H9 (cell line): ENCODE measurements around the gene PFDN5. TPM values are rescaled to one million over a fixed set of nuclear protein-coding genes. Genes with fewer than 3 reads are reported as not detected.

Source experiments
- DNase-seq: peaks from one replicate; pipeline ENCODE4 v3.0.0-alpha.2; 2017
- H2AFZ ChIP-seq: one replicate; pipeline ENCODE4 v1.6.1; 2013; ENCODE audit warnings: mild to moderate bottlenecking, low read length, control low read depth, moderate library complexity
- H2AK5ac ChIP-seq: 2 replicates; pipeline ENCODE4 v1.6.1; 2013; ENCODE audit warnings: low read length, control low read depth, mixed read lengths; ENCODE audit not compliant: insufficient read length
- H2BK120ac ChIP-seq: one replicate; pipeline ENCODE4 v1.6.1; 2013; ENCODE audit warnings: low read depth, mild to moderate bottlenecking, low read length, control low read depth, inconsistent platforms; ENCODE audit not compliant: poor library complexity, severe bottlenecking
- H2BK12ac ChIP-seq: 2 replicates; pipeline ENCODE4 v1.6.1; 2013; ENCODE audit warnings: low read length, control low read depth, mixed read lengths, low read depth; ENCODE audit not compliant: insufficient read length
- H2BK15ac ChIP-seq: 2 replicates; pipeline ENCODE4 v1.6.1; 2013; ENCODE audit warnings: low read depth, low read length, control low read depth
- H2BK20ac ChIP-seq: one replicate; pipeline ENCODE4 v1.6.1; 2013; ENCODE audit warnings: low read depth, mild to moderate bottlenecking, low read length, control low read depth, inconsistent platforms; ENCODE audit not compliant: poor library complexity, severe bottlenecking
- H2BK5ac ChIP-seq: 2 replicates; pipeline ENCODE4 v1.6.1; 2013; ENCODE audit warnings: low read length, control low read depth, mixed read lengths; ENCODE audit not compliant: insufficient read length
- H3K14ac ChIP-seq: 2 replicates; pipeline ENCODE4 v1.6.1; 2013; ENCODE audit warnings: low read length, control low read depth; ENCODE audit not compliant: insufficient read depth
- H3K18ac ChIP-seq: 2 replicates; pipeline ENCODE4 v1.6.1; 2013; ENCODE audit warnings: low read depth, mild to moderate bottlenecking, mixed read lengths, low read length, control low read depth; ENCODE audit not compliant: insufficient read length
- H3K23ac ChIP-seq: 2 replicates; pipeline ENCODE4 v1.6.1; 2013; ENCODE audit warnings: low read length, control low read depth, mixed read lengths, low read depth; ENCODE audit not compliant: insufficient read length
- H3K23me2 ChIP-seq: 2 replicates; pipeline ENCODE4 v1.6.1; 2013; ENCODE audit warnings: low read depth, mild to moderate bottlenecking, mixed read lengths, low read length, control low read depth; ENCODE audit not compliant: insufficient read length, poor library complexity, severe bottlenecking
- H3K27ac ChIP-seq: 2 replicates; pipeline ENCODE4 v1.5.1; 2013; ENCODE audit warnings: low read length, control low read depth, mixed read lengths, low read depth; ENCODE audit not compliant: insufficient read length
- H3K27me3 ChIP-seq: 2 replicates; pipeline ENCODE4 v1.6.1; 2013; ENCODE audit warnings: low read length, control low read depth, inconsistent platforms; ENCODE audit not compliant: insufficient read depth
- H3K4ac ChIP-seq: 2 replicates; pipeline ENCODE4 v1.6.1; 2013; ENCODE audit warnings: low read depth, mild to moderate bottlenecking, control low read depth, inconsistent platforms, low read length, moderate library complexity
- H3K4me1 ChIP-seq: 2 replicates; pipeline ENCODE4 v1.6.1; 2013; ENCODE audit warnings: low read length, control low read depth, inconsistent platforms; ENCODE audit not compliant: insufficient read depth
- H3K4me2 ChIP-seq: 2 replicates; pipeline ENCODE4 v1.6.1; 2013; ENCODE audit warnings: low read length, control low read depth, mixed read lengths; ENCODE audit not compliant: insufficient read length, insufficient read depth
- H3K56ac ChIP-seq: 2 replicates; pipeline ENCODE4 v1.6.1; 2013; ENCODE audit warnings: low read depth, mild to moderate bottlenecking, mixed read lengths, low read length, control low read depth; ENCODE audit not compliant: insufficient read length
- H3K79me1 ChIP-seq: 2 replicates; pipeline ENCODE4 v1.6.1; 2013; ENCODE audit warnings: low read depth, mild to moderate bottlenecking, moderate library complexity, low read length, control low read depth, inconsistent platforms; ENCODE audit not compliant: insufficient read depth, poor library complexity, severe bottlenecking
- H3K79me2 ChIP-seq: 2 replicates; pipeline ENCODE4 v1.6.1; 2013; ENCODE audit warnings: low read length, control low read depth, inconsistent platforms; ENCODE audit not compliant: insufficient read depth
- H3K9ac ChIP-seq: 2 replicates; pipeline ENCODE4 v1.6.1; 2013; ENCODE audit warnings: low read length, control low read depth, mixed read lengths; ENCODE audit not compliant: insufficient read length; ENCODE audit errors: extremely low read depth
- H3K9me3 ChIP-seq: one replicate; pipeline ENCODE4 v1.6.1; 2013; ENCODE audit warnings: low read depth, low read length, inconsistent platforms; ENCODE audit not compliant: control insufficient read depth
- H3T11ph ChIP-seq: one replicate; pipeline ENCODE4 v1.6.1; 2013; ENCODE audit warnings: mild to moderate bottlenecking, low read length, control low read depth, inconsistent platforms
- H4K20me1 ChIP-seq: one replicate; pipeline ENCODE4 v1.6.1; 2013; ENCODE audit not compliant: control insufficient read depth, insufficient read length, insufficient read depth
- H4K5ac ChIP-seq: 2 replicates; pipeline ENCODE4 v1.6.1; 2013; ENCODE audit warnings: low read depth, mild to moderate bottlenecking, mixed read lengths, low read length, control low read depth; ENCODE audit not compliant: insufficient read length
- H4K8ac ChIP-seq: replicated peaks from 2 replicates; pipeline ENCODE4 v1.6.1; 2013; ENCODE audit warnings: low read length, control low read depth, mixed read lengths, low read depth; ENCODE audit not compliant: insufficient read length
- H4K91ac ChIP-seq: 2 replicates; pipeline ENCODE4 v1.6.1; 2013; ENCODE audit warnings: low read depth, mild to moderate bottlenecking, moderate library complexity, mixed read lengths, low read length, control low read depth; ENCODE audit not compliant: insufficient read length
- H3K27ac Mint-ChIP-seq, 3 experiments: 2 replicates in 2 of 3; 3 replicates in 1 of 3; pipeline ENCODE4 v1.8.0; 2020 to 2021; ENCODE audit warnings: mixed read lengths in 3 of 3, mild to moderate bottlenecking in 1 of 3, moderate library complexity in 1 of 3
- H3K27me3 Mint-ChIP-seq: 2 replicates; pipeline ENCODE4 v1.8.0; 2021; ENCODE audit warnings: low read depth, mild to moderate bottlenecking, moderate library complexity, mixed read lengths
- H3K36me3 Mint-ChIP-seq, 3 experiments: 2 replicates in 2 of 3; 3 replicates in 1 of 3; pipeline ENCODE4 v1.8.0; 2020 to 2021; ENCODE audit warnings: low read depth in 3 of 3, mixed read lengths in 3 of 3; ENCODE audit not compliant: insufficient read depth in 1 of 3
- H3K4me1 Mint-ChIP-seq, 2 experiments: 2 replicates each; pipeline ENCODE4 v1.8.0; 2020; ENCODE audit warnings: mixed read lengths in 2 of 2
- H3K4me3 Mint-ChIP-seq, 2 experiments: 2 replicates in 1 of 2; 3 replicates in 1 of 2; pipeline ENCODE4 v1.8.0; 2020 to 2021; ENCODE audit warnings: mild to moderate bottlenecking in 2 of 2, mixed read lengths in 2 of 2, moderate library complexity in 1 of 2
- H3K9me3 Mint-ChIP-seq, 2 experiments: 2 replicates in 1 of 2; 3 replicates in 1 of 2; pipeline ENCODE4 v1.8.0; 2020; ENCODE audit warnings: mild to moderate bottlenecking in 2 of 2, mixed read lengths in 2 of 2, moderate library complexity in 1 of 2
- CTCF ChIP-seq: fragments of 200-600 bp; sonication (generic); conservative IDR thresholded peaks from 3 replicates; pipeline ENCODE4 v1.8.0; 2021; ENCODE audit warnings: antibody characterized with exemption, mild to moderate bottlenecking
- WGBS: extraction: QIAGEN DNeasy Blood & Tissue Kit; methylation state at CpG from one replicate; pipeline ENCODE4 v1.1.7; 2013; ENCODE audit warnings: missing lambda C conversion rate, low lambda C conversion rate, mixed read lengths; ENCODE audit not compliant: insufficient read length; ENCODE audit errors: extremely low coverage; 5-methylcytosine and 5-hydroxymethylcytosine counted together
- total RNA-seq: library from RNA; stranded (reverse); gene quantifications from 2 replicates; pipeline ENCODE4 v1.2.1, GENCODE V29; 2021

PFDN5 gene
- total RNA-seq, 1 experiment from 2014 or later = 285 TPM

GRCh38 chr12:53302903-53303302 lies 7.6 kb downstream of the PFDN5 start:
- Mint-ChIP-seq H3K27ac (no peak overlapping the region), H3K36me3 (peaks cover 37 to 85% (median 62%) of the 10 kb centered on the region in 3 experiments; a peak in 6 of 7 replicates), H3K27me3 (peaks cover 1% of the 10 kb centered on the region; the same call in 1 of the 2 replicates), H3K4me3 (no peak overlapping the region; a peak in 1 of 5 replicates), H3K4me1 (peaks cover 12 to 17% of the 10 kb centered on the region in 2 experiments), H3K9me3 (no peaks in the 10 kb centered on the region; a peak in 1 of 5 replicates)
- H4K20me1 ChIP-seq = no peaks in the 10 kb centered on the region
- TF ChIP-seq CTCF = no peak
- no peak overlapping the region for H2BK5ac ChIP-seq
- no peak overlapping the region for H4K91ac ChIP-seq
- no peak overlapping the region for H2BK15ac ChIP-seq
- H2BK120ac ChIP-seq = no peak overlapping the region
- no peak overlapping the region for H2BK12ac ChIP-seq
- H3K9me3 ChIP-seq = no peaks in the 10 kb centered on the region
- no peak overlapping the region for H2AK5ac ChIP-seq
- H4K5ac ChIP-seq = no peak overlapping the region
- no CpG with 5 or more reads among the region's 5 CpGs for WGBS
- no peak overlapping the region for H3K14ac ChIP-seq
- H4K8ac ChIP-seq = no peak overlapping the region
- H2BK20ac ChIP-seq = no peak overlapping the region
- no peaks in the 10 kb centered on the region for H3K27me3 ChIP-seq
- H2AFZ ChIP-seq = no peak overlapping the region
- no peaks in the 10 kb centered on the region for H3K79me2 ChIP-seq
- H3K18ac ChIP-seq = no peak overlapping the region
- no peak overlapping the region for H3K23ac ChIP-seq
- H3K27ac ChIP-seq = no peak overlapping the region
- no peak overlapping the region for H3K9ac ChIP-seq
- no peaks in the 10 kb centered on the region for H3K79me1 ChIP-seq
- no peak overlapping the region for H3T11ph ChIP-seq
- no peaks in the 10 kb centered on the region for H3K4me1 ChIP-seq
- no peak overlapping the region for H3K4me2 ChIP-seq
- DNase-seq = no peak
- H3K56ac ChIP-seq = no peak overlapping the region
- H3K23me2 ChIP-seq = peaks cover 9% of the 10 kb centered on the region
- H3K4ac ChIP-seq = no peak overlapping the region
